Measurements from ENCODE around the gene C14orf93. TPM values are rescaled to one million over a fixed set of nuclear protein-coding genes. Genes with fewer than 3 reads are reported as not detected.
A peak's percentile ranks its signal among the peaks of the same experiment; 100 is the strongest.

The C14orf93 gene
- total and polyA plus RNA-seq, 9 of the 15 experiments (the other 6 are each of a cell fraction or from before 2014, with no cell fraction given) = 2.2 to 22.4 (median 16.1) TPM

DNA sequence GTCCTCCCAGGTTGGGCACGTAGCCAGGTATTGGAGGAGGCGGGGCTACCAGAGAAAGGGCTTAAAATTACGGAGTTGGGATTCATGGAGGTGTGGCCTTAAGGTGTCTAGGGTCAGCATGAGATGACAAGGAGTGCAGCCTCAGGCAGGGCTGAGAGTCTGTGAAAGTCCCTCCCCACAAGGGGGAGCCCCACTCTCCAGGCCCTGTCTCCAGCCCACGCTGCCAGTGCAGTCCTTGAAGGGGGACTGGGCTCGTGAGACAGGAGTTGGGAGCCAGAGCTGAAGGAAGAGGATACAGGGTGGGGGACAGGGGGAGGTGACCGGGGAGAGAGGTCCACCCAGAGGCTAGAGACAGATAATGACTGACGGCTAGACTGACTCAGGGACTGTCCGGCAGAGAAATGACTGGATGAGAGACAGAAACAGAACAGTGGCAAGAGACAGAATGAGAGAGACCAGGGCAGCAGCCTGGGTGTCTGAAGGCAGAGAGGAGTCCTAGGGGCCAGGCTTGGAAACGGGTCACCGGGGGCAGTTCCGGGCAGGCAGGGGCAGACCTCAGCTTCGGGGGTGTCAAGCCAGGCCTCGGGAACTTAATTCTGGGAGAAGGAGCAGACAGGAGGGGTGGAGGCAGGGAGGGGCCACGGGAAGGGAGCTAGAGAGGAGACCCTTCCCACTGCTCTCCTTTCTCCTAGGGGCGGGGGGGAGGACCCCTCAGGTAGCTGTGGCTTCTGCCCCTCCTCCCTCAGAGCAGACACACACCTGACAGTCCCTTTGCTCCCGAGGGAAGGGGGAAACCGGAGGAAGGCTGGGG lies 46.4 kb upstream of the C14orf93 start (continued):
- TF ChIP-seq CLOCK (CRISPR knock-in tag; IDR thresholded peaks at IDR 0.05; ENCODE audit: borderline replicate concordance) (no peak), ETV1 (tag; conservative IDR thresholded peaks at IDR 0.05; ENCODE audit: low read depth) (no peak), AFF4 (CRISPR knock-in tag; IDR thresholded peaks at IDR 0.05) (no peak), FOXA1 (IDR thresholded peaks at IDR 0.05; ENCODE audit: borderline replicate concordance) (no peak), MTA3 (IDR thresholded peaks at IDR 0.05; ENCODE audit: borderline replicate concordance) (peak; percentile 26; the same call in 1 of the 2 replicates), E2F1 (CRISPR knock-in tag; IDR thresholded peaks at IDR 0.05) (no peak), ZNF23 (CRISPR knock-in tag; IDR thresholded peaks at IDR 0.05) (no peak), SRSF1 (IDR thresholded peaks at IDR 0.05; ENCODE audit: low read depth, low read length) (no peak), ZNF165 (CRISPR knock-in tag; IDR thresholded peaks at IDR 0.05; ENCODE audit: borderline replicate concordance) (no peak)
- TF ChIP-seq, protein P1, sequence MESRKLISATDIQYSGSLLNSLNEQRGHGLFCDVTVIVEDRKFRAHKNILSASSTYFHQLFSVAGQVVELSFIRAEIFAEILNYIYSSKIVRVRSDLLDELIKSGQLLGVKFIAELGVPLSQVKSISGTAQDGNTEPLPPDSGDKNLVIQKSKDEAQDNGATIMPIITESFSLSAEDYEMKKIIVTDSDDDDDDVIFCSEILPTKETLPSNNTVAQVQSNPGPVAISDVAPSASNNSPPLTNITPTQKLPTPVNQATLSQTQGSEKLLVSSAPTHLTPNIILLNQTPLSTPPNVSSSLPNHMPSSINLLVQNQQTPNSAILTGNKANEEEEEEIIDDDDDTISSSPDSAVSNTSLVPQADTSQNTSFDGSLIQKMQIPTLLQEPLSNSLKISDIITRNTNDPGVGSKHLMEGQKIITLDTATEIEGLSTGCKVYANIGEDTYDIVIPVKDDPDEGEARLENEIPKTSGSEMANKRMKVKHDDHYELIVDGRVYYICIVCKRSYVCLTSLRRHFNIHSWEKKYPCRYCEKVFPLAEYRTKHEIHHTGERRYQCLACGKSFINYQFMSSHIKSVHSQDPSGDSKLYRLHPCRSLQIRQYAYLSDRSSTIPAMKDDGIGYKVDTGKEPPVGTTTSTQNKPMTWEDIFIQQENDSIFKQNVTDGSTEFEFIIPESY (CRISPR knock-in tag; IDR thresholded peaks at IDR 0.05) = 0 out of 2 replicates have a peak, but pooled peaks have one; percentile 17
- TF ChIP-seq, protein P2, sequence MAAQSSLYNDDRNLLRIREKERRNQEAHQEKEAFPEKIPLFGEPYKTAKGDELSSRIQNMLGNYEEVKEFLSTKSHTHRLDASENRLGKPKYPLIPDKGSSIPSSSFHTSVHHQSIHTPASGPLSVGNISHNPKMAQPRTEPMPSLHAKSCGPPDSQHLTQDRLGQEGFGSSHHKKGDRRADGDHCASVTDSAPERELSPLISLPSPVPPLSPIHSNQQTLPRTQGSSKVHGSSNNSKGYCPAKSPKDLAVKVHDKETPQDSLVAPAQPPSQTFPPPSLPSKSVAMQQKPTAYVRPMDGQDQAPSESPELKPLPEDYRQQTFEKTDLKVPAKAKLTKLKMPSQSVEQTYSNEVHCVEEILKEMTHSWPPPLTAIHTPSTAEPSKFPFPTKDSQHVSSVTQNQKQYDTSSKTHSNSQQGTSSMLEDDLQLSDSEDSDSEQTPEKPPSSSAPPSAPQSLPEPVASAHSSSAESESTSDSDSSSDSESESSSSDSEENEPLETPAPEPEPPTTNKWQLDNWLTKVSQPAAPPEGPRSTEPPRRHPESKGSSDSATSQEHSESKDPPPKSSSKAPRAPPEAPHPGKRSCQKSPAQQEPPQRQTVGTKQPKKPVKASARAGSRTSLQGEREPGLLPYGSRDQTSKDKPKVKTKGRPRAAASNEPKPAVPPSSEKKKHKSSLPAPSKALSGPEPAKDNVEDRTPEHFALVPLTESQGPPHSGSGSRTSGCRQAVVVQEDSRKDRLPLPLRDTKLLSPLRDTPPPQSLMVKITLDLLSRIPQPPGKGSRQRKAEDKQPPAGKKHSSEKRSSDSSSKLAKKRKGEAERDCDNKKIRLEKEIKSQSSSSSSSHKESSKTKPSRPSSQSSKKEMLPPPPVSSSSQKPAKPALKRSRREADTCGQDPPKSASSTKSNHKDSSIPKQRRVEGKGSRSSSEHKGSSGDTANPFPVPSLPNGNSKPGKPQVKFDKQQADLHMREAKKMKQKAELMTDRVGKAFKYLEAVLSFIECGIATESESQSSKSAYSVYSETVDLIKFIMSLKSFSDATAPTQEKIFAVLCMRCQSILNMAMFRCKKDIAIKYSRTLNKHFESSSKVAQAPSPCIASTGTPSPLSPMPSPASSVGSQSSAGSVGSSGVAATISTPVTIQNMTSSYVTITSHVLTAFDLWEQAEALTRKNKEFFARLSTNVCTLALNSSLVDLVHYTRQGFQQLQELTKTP (IDR thresholded peaks at IDR 0.05; ENCODE audit: low read depth in 1 of 2, partially characterized antibody in 2 of 2) = no peak
